ENCODE results near the gene RNPC3.
A peak's percentile ranks its signal among the peaks of the same experiment; 100 is the strongest.

RNPC3 gene

DNA sequence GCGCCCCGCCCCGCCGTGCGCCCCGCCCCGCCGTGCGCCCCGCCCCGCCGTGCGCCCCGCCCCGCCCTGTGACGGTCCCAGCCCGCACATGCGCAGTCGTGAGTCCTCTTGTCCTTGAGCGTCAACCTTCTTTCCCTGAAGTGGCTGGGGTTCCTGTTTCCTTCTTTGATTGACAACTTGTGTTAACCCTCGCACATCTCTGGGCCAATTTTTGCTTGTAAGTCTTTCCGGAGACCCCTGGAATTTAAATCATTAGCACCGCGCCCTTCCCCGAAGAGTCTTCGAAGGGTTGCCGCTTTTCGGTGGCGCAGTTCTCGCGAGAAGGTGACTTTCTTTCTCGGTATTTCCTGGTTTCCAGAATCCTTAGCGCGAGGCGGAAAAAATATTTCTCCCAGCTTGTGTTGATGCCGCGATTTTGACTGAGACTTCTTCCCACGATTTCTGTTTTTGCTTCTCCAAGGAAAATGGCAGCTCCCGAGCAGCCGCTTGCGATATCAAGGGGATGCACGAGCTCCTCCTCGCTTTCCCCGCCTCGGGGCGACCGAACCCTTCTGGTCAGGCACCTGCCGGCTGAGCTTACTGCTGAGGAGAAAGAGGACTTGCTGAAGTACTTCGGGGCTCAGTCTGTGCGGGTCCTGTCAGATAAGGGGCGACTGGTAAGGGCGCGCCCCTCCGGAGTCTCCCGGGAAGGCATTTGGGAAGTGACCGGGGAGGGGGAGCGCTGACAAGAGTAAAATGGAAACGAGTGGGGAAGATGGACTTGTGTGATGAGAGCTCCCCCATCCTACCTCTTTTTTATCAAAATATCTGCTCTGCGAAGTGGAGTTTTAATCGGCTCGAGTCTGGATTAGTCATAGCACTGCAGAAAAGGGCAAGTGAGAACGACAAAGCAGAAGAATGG, at the start of gene RNPC3:
TSS of gene RNPC3 (plus strand) at position 93 of the 901 bp plus-strand sequence. CDS start at position 465, 372 bp downstream.
- DNase-seq (ENCODE audit: low read depth in 2 of 2): peak; percentile 75 to 79

DNA sequence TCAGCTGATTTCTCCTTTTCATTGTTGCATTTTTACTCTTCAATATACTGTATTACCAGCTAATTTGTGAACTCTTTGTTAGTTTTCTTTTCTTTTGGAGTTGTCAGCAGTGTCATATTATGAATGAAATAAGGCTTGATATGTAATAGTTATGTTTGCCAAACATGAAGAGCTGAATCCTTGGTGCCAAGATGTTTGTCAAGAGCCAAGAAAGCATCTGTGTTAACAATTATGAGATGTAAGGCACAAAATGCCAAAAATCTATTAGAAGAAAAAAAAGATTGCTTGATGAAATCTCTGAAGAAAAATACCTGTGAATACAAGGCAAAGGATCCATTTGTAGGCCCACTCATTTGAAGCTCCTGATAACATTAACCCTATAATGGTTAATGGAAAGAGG, 48.4 kb upstream of the RNPC3 start:
- no peak for DNase-seq (ENCODE audit: low read depth in 2 of 2)

DNA sequence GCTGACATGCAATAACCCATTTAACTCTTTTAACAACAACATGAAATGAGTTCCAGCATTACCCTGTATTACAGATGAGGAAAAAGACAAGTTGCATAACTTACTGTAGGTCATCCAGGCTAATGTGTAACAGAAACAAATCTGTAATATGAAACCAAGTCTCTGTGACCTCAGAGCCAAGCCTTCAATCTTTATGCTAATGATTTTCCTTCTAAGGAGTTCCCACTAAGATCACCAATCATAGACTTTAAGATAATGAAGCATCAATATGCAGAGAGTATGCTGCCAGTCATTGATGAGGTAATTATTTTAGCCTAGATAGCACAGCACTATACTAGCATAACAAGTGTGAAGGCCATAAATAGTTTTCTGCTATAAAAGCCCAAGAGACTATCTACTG, 35.6 kb upstream of the RNPC3 start:
- no peak for DNase-seq (ENCODE audit: low read depth in 2 of 2)

GRCh38 chr1:103492003-103492625, 33.4 kb upstream of the RNPC3 start:
- DNase-seq (ENCODE audit: low read depth in 2 of 2): no peak

DNA sequence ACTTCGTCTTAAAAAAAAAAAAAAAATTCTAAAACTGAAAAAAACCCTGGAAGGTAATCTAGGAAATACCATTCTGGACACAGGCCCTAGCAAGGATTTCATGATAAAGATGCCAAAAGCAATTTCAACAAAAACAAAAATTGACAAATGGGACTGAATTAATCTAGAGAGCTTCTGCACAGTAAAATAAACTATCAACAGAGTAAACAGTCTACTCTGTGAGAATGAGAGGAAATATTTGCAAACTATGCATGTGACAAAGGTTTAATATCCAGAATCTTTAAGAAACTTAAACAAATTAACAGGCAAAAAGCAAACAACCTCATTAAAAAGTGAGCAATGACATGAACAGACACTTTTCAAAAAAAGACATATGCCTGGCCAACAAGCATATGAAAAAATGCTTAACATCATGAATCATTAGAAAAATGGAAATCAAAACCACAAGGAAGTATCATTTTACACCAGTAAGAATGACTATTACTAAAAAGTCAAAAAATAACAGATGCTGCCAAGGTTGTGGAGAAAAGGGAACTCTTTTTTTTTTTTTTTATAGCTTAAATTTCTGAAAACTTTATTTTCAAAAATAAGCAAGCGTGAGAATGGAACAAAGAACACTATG, 29.4 kb upstream of the RNPC3 start:
- peak in 1 of 2 experiments; percentile 45 for DNase-seq (ENCODE audit: low read depth in 2 of 2)

- DNase-seq (ENCODE audit: low read depth in 2 of 2): no peak
These were observed 28.1 kb upstream of the RNPC3 start for GRCh38 chr1:103497404-103497803.

- no peak for DNase-seq (ENCODE audit: low read depth in 2 of 2)
These were observed 16.2 kb upstream of the RNPC3 start for GRCh38 chr1:103509250-103509649.

GRCh38 chr1:103513711-103514110, 11.8 kb upstream of the RNPC3 start:
- DNase-seq (ENCODE audit: low read depth in 2 of 2): no peak

- no peak for DNase-seq (ENCODE audit: low read depth in 2 of 2)
These were observed 10.5 kb upstream of the RNPC3 start for GRCh38 chr1:103514920-103515503.

- no peak for DNase-seq (ENCODE audit: low read depth in 2 of 2)
These were observed 9.2 kb upstream of the RNPC3 start for GRCh38 chr1:103516283-103516682.

DNA sequence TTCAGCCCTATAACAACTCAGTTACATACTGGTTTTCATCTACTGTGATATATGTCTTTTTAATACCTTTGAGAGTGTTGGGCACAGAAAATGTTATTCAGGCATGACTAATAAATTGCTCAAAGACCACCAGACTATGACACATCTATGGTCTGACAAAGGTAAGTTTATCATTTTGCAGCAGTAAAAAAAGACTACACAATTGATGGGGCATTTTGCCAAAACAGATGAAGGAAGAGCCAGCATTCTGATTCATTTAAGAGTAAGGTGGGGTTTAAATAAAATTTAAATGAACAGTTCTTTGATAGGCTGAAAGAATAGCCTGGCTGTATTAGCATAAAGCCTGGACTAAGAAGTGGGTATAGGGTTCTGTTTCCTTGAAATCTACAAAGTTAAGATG, 8.8 kb upstream of the RNPC3 start:
- no peak for DNase-seq (ENCODE audit: low read depth in 2 of 2)

- no peak for DNase-seq (ENCODE audit: low read depth in 2 of 2)
These were observed 8.0 kb upstream of the RNPC3 start for GRCh38 chr1:103517380-103518047.

DNA sequence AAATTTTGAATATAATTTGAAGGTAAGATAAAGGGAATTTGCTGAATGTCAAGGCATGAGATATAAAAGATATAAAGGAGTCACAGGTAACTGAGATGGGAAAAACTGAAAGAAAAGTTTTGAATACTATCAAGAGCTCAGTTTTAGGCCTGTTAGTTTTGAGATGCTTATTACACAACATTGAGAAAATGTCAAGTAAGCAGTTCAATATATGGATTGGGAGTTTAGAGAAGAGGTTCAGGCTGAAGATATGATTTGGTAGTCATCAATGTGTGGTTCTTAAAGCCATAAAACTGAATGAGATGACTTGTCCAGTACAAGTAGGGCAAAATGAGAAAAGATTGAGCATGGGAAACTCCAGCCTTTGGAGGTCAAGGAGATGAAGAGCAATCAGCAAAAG, 4.7 kb upstream of the RNPC3 start:
- DNase-seq (ENCODE audit: low read depth in 2 of 2): no peak

GRCh38 chr1:103523346-103523745, 2.2 kb upstream of the RNPC3 start:
- DNase-seq (ENCODE audit: low read depth in 2 of 2): no peak

- DNase-seq (ENCODE audit: low read depth in 2 of 2): no peak
These were observed 339 bp upstream of the RNPC3 start for GRCh38 chr1:103525114-103525606.

DNA sequence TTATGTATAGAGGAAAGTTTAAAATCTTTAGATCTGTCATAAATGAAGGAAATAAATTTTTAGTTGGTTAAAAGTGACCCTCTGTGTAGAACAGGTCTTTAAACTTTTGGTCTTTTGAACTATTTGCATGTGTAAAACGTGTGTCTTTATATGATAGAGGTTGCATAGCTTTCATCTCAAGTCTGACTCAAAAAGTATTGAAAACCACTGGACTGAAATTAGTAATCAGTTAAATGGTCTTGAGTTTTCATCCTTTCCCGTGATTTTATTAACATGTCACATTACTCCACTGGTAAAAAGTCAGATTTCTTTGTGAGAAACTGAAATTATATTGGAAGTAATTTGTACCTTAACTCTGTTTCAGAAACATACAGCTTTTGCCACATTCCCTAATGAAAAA, 1.8 kb downstream of the RNPC3 start:
- no peak for DNase-seq (ENCODE audit: low read depth in 2 of 2)

GRCh38 chr1:103529746-103530145, 4.2 kb downstream of the RNPC3 start:
- DNase-seq (ENCODE audit: low read depth in 2 of 2): no peak

- DNase-seq (ENCODE audit: low read depth in 2 of 2): no peak
These were observed 12.7 kb downstream of the RNPC3 start for GRCh38 chr1:103538226-103538625.

DNA sequence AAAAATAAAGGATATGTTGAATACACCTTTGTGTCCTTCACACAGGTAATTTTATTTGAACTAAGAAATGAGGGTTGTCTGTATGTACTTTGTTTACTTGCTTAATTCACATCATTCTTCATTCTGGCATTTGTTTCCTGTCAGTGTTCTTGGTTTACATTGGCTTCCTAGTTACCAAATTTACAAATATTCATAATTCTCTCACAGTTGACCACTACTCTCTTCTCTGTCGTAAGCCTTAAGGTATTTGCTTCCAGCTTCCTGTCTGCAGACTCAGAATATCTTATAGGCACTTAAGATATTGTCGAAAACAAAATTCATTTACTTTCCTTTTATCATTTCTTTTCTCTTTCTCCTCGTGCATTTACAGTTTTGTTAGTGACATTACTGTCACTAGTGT, 15.9 kb downstream of the RNPC3 start:
- no peak for DNase-seq (ENCODE audit: low read depth in 2 of 2)

DNA sequence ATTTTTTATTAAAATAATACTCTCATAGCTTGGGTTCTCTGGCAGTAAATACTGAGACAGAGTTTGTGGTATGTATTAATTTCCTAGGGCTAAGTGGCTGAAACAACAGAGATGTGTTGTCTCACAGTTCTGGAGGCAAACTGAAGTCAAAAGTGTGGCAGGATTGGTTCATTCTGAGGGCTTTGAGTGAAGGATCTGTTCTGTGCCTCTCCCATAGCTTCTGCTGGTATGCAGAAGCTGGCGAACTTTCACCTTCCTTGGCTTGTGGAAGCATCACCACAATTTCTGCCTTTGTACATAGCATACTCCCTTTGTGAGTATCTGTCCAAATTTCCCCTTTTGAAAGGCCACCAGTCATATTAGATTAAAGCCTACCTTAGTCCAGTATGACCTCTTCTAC, 21.0 kb downstream of the RNPC3 start:
- DNase-seq (ENCODE audit: low read depth in 2 of 2): no peak

DNA sequence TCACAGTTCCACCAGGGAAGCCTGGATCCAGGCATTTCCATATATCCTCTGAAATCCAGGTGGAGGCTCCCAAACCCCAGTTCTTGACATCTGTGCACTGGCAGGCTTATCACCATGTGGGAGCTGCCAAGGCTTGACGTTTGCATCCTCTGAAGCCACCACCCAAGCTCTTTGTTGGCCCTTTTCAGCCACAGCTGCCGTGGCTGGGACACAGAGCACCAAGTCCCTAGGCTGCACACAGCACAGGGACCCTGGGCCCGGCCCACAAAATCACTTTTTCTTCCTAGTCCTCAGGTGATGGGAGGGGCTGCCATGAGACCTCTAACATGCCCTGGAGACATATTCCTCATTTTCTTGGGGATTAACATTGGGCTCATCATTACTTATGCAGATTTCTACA, 22.3 kb downstream of the RNPC3 start:
- no peak for DNase-seq (ENCODE audit: low read depth in 2 of 2)

DNA sequence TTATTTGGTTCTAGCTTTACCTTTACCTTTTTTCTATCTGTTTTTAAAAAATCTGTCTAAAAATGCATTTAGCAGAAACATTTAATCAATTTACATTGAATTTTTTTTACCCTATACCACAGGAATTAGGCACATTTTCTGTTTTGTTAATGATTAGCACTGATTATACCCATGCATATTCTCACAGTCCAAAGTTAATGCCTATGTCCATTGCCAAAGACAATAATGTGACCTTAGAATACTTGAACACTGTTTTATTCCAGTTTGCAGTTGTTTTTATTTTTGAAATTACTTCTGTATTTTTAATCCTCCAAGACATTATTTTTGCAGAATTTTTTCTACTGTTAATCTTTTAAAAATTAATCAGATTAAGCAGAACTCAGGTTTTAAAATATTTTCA, 34.9 kb downstream of the RNPC3 start:
- no peak for DNase-seq (ENCODE audit: low read depth in 2 of 2)
